ENCODE measurements around the gene C17orf107. TPM values are rescaled to one million over a fixed set of nuclear protein-coding genes. Genes with fewer than 3 reads are reported as not detected.
"Not testable (repeated sequence)": the region's sequence is repeated elsewhere in the genome, so short reads cannot be mapped to it uniquely, and the experiment has no call there.

Gene C17orf107
- total and polyA plus RNA-seq, 2 experiments from 2014 or later, result 3.9 to 8.8 TPM

GRCh38 chr17:4853208-4853671 is 46.1 kb upstream of the C17orf107 start:
- H4K20me1 ChIP-seq (ENCODE audit: insufficient read depth), result 0 out of 2 replicates have a peak, but pooled peaks cover 2% of the 10 kb centered on the region
- no peak overlapping the region for H2AFZ ChIP-seq
- H3K27ac ChIP-seq, result no peak overlapping the region
- no peak overlapping the region for H3K9ac ChIP-seq
- no peaks in the 10 kb centered on the region for H3K36me3 ChIP-seq (ENCODE audit: low read depth)
- H3K27me3 ChIP-seq (replicated peaks; ENCODE audit: insufficient read depth), result no peaks in the 10 kb centered on the region
- H3K4me1 ChIP-seq (ENCODE audit: insufficient read depth), result peaks cover 39% of the 10 kb centered on the region
- WGBS, 2 experiments (ENCODE audit: low coverage in 1 of 2, low lambda C conversion rate in 2 of 2, missing lambda C conversion rate in 2 of 2), result 100% methylated on average over 2 of the region's 2 CpGs
- no peak for DNase-seq
- TF ChIP-seq EZH2phosphoT487 (IDR thresholded peaks at IDR 0.05; ENCODE audit: insufficient read depth, low read depth), result no peak
- no peak for TF ChIP-seq EZH2 (IDR thresholded peaks at IDR 0.05; ENCODE audit: insufficient read depth, poor library complexity, severe bottlenecking)
- H3K4me3 ChIP-seq, result no peak overlapping the region
- H3K79me2 ChIP-seq (ENCODE audit: insufficient read depth), result peaks cover 75% of the 10 kb centered on the region
- in situ Hi-C loops (cut with MboI), result no loop called here
- peaks cover 25% of the 10 kb centered on the region for H3F3A ChIP-seq (ENCODE audit: insufficient read depth)
- no peak overlapping the region for H3K4me2 ChIP-seq (ENCODE audit: unreplicated experiment)
- H3K9me2 ChIP-seq (ENCODE audit: insufficient read depth), result no peaks in the 10 kb centered on the region
- H3K9me3 ChIP-seq (ENCODE audit: low read depth), result no peaks in the 10 kb centered on the region

- WGBS, 2 experiments (ENCODE audit: low coverage in 1 of 2, low lambda C conversion rate in 2 of 2, missing lambda C conversion rate in 2 of 2), result 96 to 98% methylated on average over 5 of the region's 5 CpGs
- TF ChIP-seq EZH2 (IDR thresholded peaks at IDR 0.05; ENCODE audit: insufficient read depth, poor library complexity, severe bottlenecking) (no peak), EZH2phosphoT487 (IDR thresholded peaks at IDR 0.05; ENCODE audit: insufficient read depth, low read depth) (no peak)
- in situ Hi-C loops (cut with MboI), result no loop called here
- Histone ChIP-seq H3K27ac (no peak overlapping the region), H3K9ac (no peak overlapping the region), H3K79me2 (ENCODE audit: insufficient read depth) (peaks cover 68% of the 10 kb centered on the region), H3K9me3 (ENCODE audit: low read depth) (no peaks in the 10 kb centered on the region), H3K27me3 (replicated peaks; ENCODE audit: insufficient read depth) (no peaks in the 10 kb centered on the region), H4K20me1 (ENCODE audit: insufficient read depth) (0 out of 2 replicates have a peak, but pooled peaks cover 2% of the 10 kb centered on the region), H3K4me3 (no peak overlapping the region), H3K4me1 (ENCODE audit: insufficient read depth) (peaks cover 42% of the 10 kb centered on the region), H3K9me2 (ENCODE audit: insufficient read depth) (no peaks in the 10 kb centered on the region), H3K36me3 (ENCODE audit: low read depth) (no peaks in the 10 kb centered on the region), H3F3A (ENCODE audit: insufficient read depth) (peaks cover 25% of the 10 kb centered on the region), H2AFZ (no peak overlapping the region), H3K4me2 (ENCODE audit: unreplicated experiment) (no peak overlapping the region)
- DNase-seq, result peak; percentile 34
These were observed 45.1 kb upstream of the C17orf107 start for GRCh38 chr17:4854111-4854681.

- no peak overlapping the region for H3K27ac ChIP-seq
- TF ChIP-seq EZH2phosphoT487 (IDR thresholded peaks at IDR 0.05; ENCODE audit: insufficient read depth, low read depth) (no peak), EZH2 (IDR thresholded peaks at IDR 0.05; ENCODE audit: insufficient read depth, poor library complexity, severe bottlenecking) (no peak)
- peaks cover 67% of the 10 kb centered on the region for H3K79me2 ChIP-seq (ENCODE audit: insufficient read depth)
- H3K36me3 ChIP-seq (ENCODE audit: low read depth), result no peaks in the 10 kb centered on the region
- in situ Hi-C loops (cut with MboI), result no loop called here
- no peak overlapping the region for H2AFZ ChIP-seq
- H3F3A ChIP-seq (ENCODE audit: insufficient read depth), result peaks cover 11% of the 10 kb centered on the region
- H3K4me3 ChIP-seq, result no peak overlapping the region
- H3K9me2 ChIP-seq (ENCODE audit: insufficient read depth), result no peaks in the 10 kb centered on the region
- H3K27me3 ChIP-seq (replicated peaks; ENCODE audit: insufficient read depth), result no peaks in the 10 kb centered on the region
- 0 out of 2 replicates have a peak, but pooled peaks cover 2% of the 10 kb centered on the region for H4K20me1 ChIP-seq (ENCODE audit: insufficient read depth)
- H3K4me1 ChIP-seq (ENCODE audit: insufficient read depth), result peaks cover 31% of the 10 kb centered on the region
- 63% methylated on average over 17 of the region's 17 CpGs for WGBS, 2 experiments (ENCODE audit: low coverage in 1 of 2, low lambda C conversion rate in 2 of 2, missing lambda C conversion rate in 2 of 2)
- no peak overlapping the region for H3K4me2 ChIP-seq (ENCODE audit: unreplicated experiment)
- no peak overlapping the region for H3K9ac ChIP-seq
- DNase-seq, result no peak
- H3K9me3 ChIP-seq (ENCODE audit: low read depth), result no peaks in the 10 kb centered on the region
These were observed 42.9 kb upstream of the C17orf107 start for GRCh38 chr17:4856271-4856936.

- 98 to 99% methylated on average over 7 of the region's 7 CpGs for WGBS, 2 experiments (ENCODE audit: low coverage in 1 of 2, low lambda C conversion rate in 2 of 2, missing lambda C conversion rate in 2 of 2)
- no peaks in the 10 kb centered on the region for H4K20me1 ChIP-seq (ENCODE audit: insufficient read depth)
- DNase-seq, result no peak
- no peak overlapping the region for H3K4me2 ChIP-seq (ENCODE audit: unreplicated experiment)
- H3K9me3 ChIP-seq (ENCODE audit: low read depth), result no peaks in the 10 kb centered on the region
- H3K9ac ChIP-seq, result no peak overlapping the region
- no peaks in the 10 kb centered on the region for H3K36me3 ChIP-seq (ENCODE audit: low read depth)
- H3F3A ChIP-seq (ENCODE audit: insufficient read depth), result peaks cover 5% of the 10 kb centered on the region
- H3K9me2 ChIP-seq (ENCODE audit: insufficient read depth), result no peaks in the 10 kb centered on the region
- no peak for TF ChIP-seq EZH2phosphoT487 (IDR thresholded peaks at IDR 0.05; ENCODE audit: insufficient read depth, low read depth)
- no peak for TF ChIP-seq EZH2 (IDR thresholded peaks at IDR 0.05; ENCODE audit: insufficient read depth, poor library complexity, severe bottlenecking)
- no peak overlapping the region for H3K4me3 ChIP-seq
- H3K4me1 ChIP-seq (ENCODE audit: insufficient read depth), result peaks cover 26% of the 10 kb centered on the region
- H3K27ac ChIP-seq, result no peak overlapping the region
- in situ Hi-C loops (cut with MboI), result no loop called here
- no peaks in the 10 kb centered on the region for H3K27me3 ChIP-seq (replicated peaks; ENCODE audit: insufficient read depth)
- no peak overlapping the region for H2AFZ ChIP-seq
- peaks cover 69% of the 10 kb centered on the region for H3K79me2 ChIP-seq (ENCODE audit: insufficient read depth)
These were observed 42.4 kb upstream of the C17orf107 start for GRCh38 chr17:4856937-4857314.

GRCh38 chr17:4857347-4857746 is 42.0 kb upstream of the C17orf107 start:
- H4K20me1 ChIP-seq (ENCODE audit: insufficient read depth); H3K27me3 ChIP-seq (replicated peaks; ENCODE audit: insufficient read depth); H3K9me3 ChIP-seq (ENCODE audit: low read depth); DNase-seq; H2AFZ ChIP-seq; H3K36me3 ChIP-seq (ENCODE audit: low read depth); H3K4me2 ChIP-seq (ENCODE audit: unreplicated experiment); H3K27ac ChIP-seq; in situ Hi-C loops (cut with MboI); H3F3A ChIP-seq (ENCODE audit: insufficient read depth); H3K9me2 ChIP-seq (ENCODE audit: insufficient read depth); H3K4me3 ChIP-seq; H3K9ac ChIP-seq: not testable (repeated sequence)
- WGBS, 2 experiments (ENCODE audit: low coverage in 1 of 2, low lambda C conversion rate in 2 of 2, missing lambda C conversion rate in 2 of 2), result 97 to 99% methylated on average over 7 of the region's 7 CpGs
- Histone ChIP-seq H3K79me2 (ENCODE audit: insufficient read depth) (peaks cover 73% of the 10 kb centered on the region), H3K4me1 (ENCODE audit: insufficient read depth) (peaks cover 22% of the 10 kb centered on the region)
